GM23248 (cell line): ENCODE results near the gene SCNN1A. TPM values are rescaled to one million over a fixed set of nuclear protein-coding genes. Genes with fewer than 3 reads are reported as not detected.

ENCODE experiments used
- DNase-seq: peaks from one replicate; pipeline ENCODE4 v3.0.0-alpha.2; 2015
- H2AFZ ChIP-seq: fragments of 200-600 bp; sonication (generic); 2 replicates; pipeline ENCODE4 v1.6.1; 2016; ENCODE audit warnings: antibody characterized with exemption
- H3F3A ChIP-seq: fragments of 200-600 bp; sonication (generic); 2 replicates; pipeline ENCODE4 v1.6.1; 2016; ENCODE audit warnings: mild to moderate bottlenecking, antibody characterized with exemption, mixed run types; ENCODE audit not compliant: insufficient read depth
- H3K27ac ChIP-seq: fragments of 200-600 bp; sonication (generic); 2 replicates; pipeline ENCODE4 v1.5.1; 2016; ENCODE audit warnings: mild to moderate bottlenecking
- H3K27me3 ChIP-seq: fragments of 200-600 bp; sonication (generic); replicated peaks from 2 replicates; pipeline ENCODE4 v1.6.1; 2016; ENCODE audit warnings: mild to moderate bottlenecking; ENCODE audit not compliant: insufficient read depth
- H3K36me3 ChIP-seq: fragments of 200-600 bp; sonication (generic); 2 replicates; pipeline ENCODE4 v1.6.1; 2016; ENCODE audit warnings: low read depth, mild to moderate bottlenecking
- H3K4me1 ChIP-seq: fragments of 200-600 bp; sonication (generic); 2 replicates; pipeline ENCODE4 v1.6.1; 2016; ENCODE audit warnings: mild to moderate bottlenecking; ENCODE audit not compliant: insufficient read depth
- H3K4me2 ChIP-seq: fragments of 200-600 bp; sonication (generic); one replicate; pipeline ENCODE4 v1.6.1; 2016; ENCODE audit warnings: mild to moderate bottlenecking; ENCODE audit not compliant: unreplicated experiment
- H3K4me3 ChIP-seq: fragments of 200-600 bp; sonication (generic); 2 replicates; pipeline ENCODE4 v1.5.1; 2016; ENCODE audit warnings: mild to moderate bottlenecking
- H3K79me2 ChIP-seq: fragments of 200-600 bp; sonication (generic); 2 replicates; pipeline ENCODE4 v1.6.1; 2016; ENCODE audit warnings: mild to moderate bottlenecking; ENCODE audit not compliant: insufficient read depth
- H3K9ac ChIP-seq: fragments of 200-600 bp; sonication (generic); 2 replicates; pipeline ENCODE4 v1.6.1; 2016; ENCODE audit warnings: mild to moderate bottlenecking
- H3K9me2 ChIP-seq: fragments of 200-600 bp; sonication (generic); 2 replicates; pipeline ENCODE4 v1.6.1; 2016; ENCODE audit warnings: mixed run types, mild to moderate bottlenecking, moderate library complexity; ENCODE audit not compliant: insufficient read depth
- H3K9me3 ChIP-seq: fragments of 200-600 bp; sonication (generic); one replicate; pipeline ENCODE4 v1.6.1; 2017; ENCODE audit warnings: low read depth
- H4K20me1 ChIP-seq: fragments of 200-600 bp; sonication (generic); 2 replicates; pipeline ENCODE4 v1.6.0; 2016; ENCODE audit not compliant: insufficient read depth
- EZH2 ChIP-seq: fragments of 200-600 bp; sonication (generic); IDR thresholded peaks from 2 replicates; pipeline ENCODE4 v1.6.1; 2018; ENCODE audit warnings: antibody characterized with exemption, mild to moderate bottlenecking; ENCODE audit not compliant: insufficient read depth, poor library complexity, severe bottlenecking
- EZH2phosphoT487 ChIP-seq: fragments of 200-600 bp; sonication (generic); IDR thresholded peaks from 2 replicates; pipeline ENCODE4 v1.6.1; 2018; ENCODE audit warnings: antibody characterized with exemption, moderate library complexity, mild to moderate bottlenecking, low read depth; ENCODE audit not compliant: insufficient read depth
- WGBS, 2 experiments: methylation state at CpG; one replicate each; pipeline ENCODE4 v1.1.6; 2015 to 2017; ENCODE audit warnings: low lambda C conversion rate in 2 of 2, low coverage in 1 of 2; ENCODE audit errors: missing lambda C conversion rate in 2 of 2; 5-methylcytosine and 5-hydroxymethylcytosine counted together
- in situ Hi-C: fragments of 300-500 bp; cut with MboI; formaldehyde crosslinking; loops from 2 replicates; pipeline ENCODE4 v1.15.0; 2020
- polyA plus RNA-seq: library from polyadenylated mRNA; unstranded; fragments of >200 nt; fragmentation: Nextera tagmentation; extraction: Ambion mirVana; gene quantifications from 2 replicates; pipeline ENCODE4 v1.2.1, GENCODE V29; 2016
- total RNA-seq: library from RNA; depleted of rRNA; stranded (reverse); fragments of >200 nt; shearing (Covaris generic); gene quantifications from 2 replicates; pipeline ENCODE4 v1.2.3, GENCODE V29; 2014

SCNN1A gene
- total and polyA plus RNA-seq, 2 experiments from 2014 or later, result 0.59 to 0.76 TPM

- 3% methylated on average over 8 of the region's 8 CpGs for WGBS, 2 experiments
Measured at GRCh38 chr12:6372403-6373003, 2.9 kb downstream of the SCNN1A start.

GRCh38 chr12:6370994-6371754 lies 4.2 kb downstream of the SCNN1A start:
- Histone ChIP-seq H4K20me1 (no peaks in the 10 kb centered on the region), H3K27ac (peak overlapping the region; percentile 89; the same call in 1 of the 2 replicates), H3K27me3 (no peaks in the 10 kb centered on the region), H2AFZ (peak overlapping the region; percentile 28; the same call in 1 of the 2 replicates), H3F3A (peaks cover 19% of the 10 kb centered on the region; the same call in 1 of the 2 replicates), H3K4me2 (no peak overlapping the region), H3K9me3 (no peaks in the 10 kb centered on the region), H3K9ac (no peak overlapping the region), H3K79me2 (no peaks in the 10 kb centered on the region), H3K4me3 (no peak overlapping the region), H3K4me1 (peaks cover 25% of the 10 kb centered on the region), H3K9me2 (no peaks in the 10 kb centered on the region), H3K36me3 (no peaks in the 10 kb centered on the region)
- DNase-seq, result peak; percentile 53
- TF ChIP-seq EZH2 (no peak), EZH2phosphoT487 (no peak)
- WGBS, 2 experiments, result 61 to 64% methylated on average over 11 to 15 of the region's 15 CpGs
- in situ Hi-C loops, result no loop called here

More at GRCh38 chr12:6372403-6373003, 2.9 kb downstream of the SCNN1A start:
- Histone ChIP-seq H4K20me1 (no peaks in the 10 kb centered on the region), H3K9me2 (no peaks in the 10 kb centered on the region), H2AFZ (peak overlapping the region; percentile 90), H3K9me3 (no peaks in the 10 kb centered on the region), H3K4me1 (peaks cover 37% of the 10 kb centered on the region), H3F3A (peaks cover 22% of the 10 kb centered on the region; the same call in 1 of the 2 replicates), H3K79me2 (no peaks in the 10 kb centered on the region), H3K9ac (peak overlapping the region; percentile 69), H3K4me2 (peak overlapping the region; percentile 71), H3K27me3 (no peaks in the 10 kb centered on the region), H3K4me3 (peak overlapping the region; percentile 19), H3K27ac (peak overlapping the region; percentile 89), H3K36me3 (no peaks in the 10 kb centered on the region)
- peak; percentile 82 for DNase-seq
- in situ Hi-C loops, result no loop called here
- TF ChIP-seq EZH2phosphoT487 (no peak), EZH2 (no peak)

DNA sequence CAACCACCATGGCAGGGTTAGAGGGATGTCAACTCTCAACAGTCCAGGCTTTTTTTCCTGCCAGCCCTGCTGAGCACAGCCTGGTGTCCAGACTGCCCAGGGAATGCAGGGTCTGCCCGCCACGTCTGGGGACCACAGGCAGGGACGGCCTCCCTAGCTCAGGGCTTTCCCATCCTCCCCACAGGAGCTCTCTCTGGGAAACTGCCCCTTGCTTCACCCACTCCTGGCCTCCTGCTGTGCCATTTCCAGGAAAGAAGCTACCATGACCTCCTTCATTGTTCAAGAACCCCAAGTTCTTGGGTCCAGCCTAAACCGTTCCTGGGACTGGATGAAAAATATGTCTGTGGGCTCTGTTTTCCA lies 4.8 kb downstream of the SCNN1A start:
- no peak for DNase-seq
- no peaks in the 10 kb centered on the region for H3K36me3 ChIP-seq
- no peaks in the 10 kb centered on the region for H3K9me3 ChIP-seq
- H2AFZ ChIP-seq, result peak overlapping the region; percentile 28; the same call in 1 of the 2 replicates
- H3K9ac ChIP-seq, result no peak overlapping the region
- H3K9me2 ChIP-seq, result no peaks in the 10 kb centered on the region
- no peak overlapping the region for H3K4me2 ChIP-seq
- in situ Hi-C loops, result no loop called here
- TF ChIP-seq EZH2 (no peak), EZH2phosphoT487 (no peak)
- WGBS, 2 experiments, result 87% methylated on average over 4 of the region's 4 CpGs
- peaks cover 19% of the 10 kb centered on the region; the same call in 1 of the 2 replicates for H3F3A ChIP-seq
- H3K4me1 ChIP-seq, result peaks cover 22% of the 10 kb centered on the region
- no peak overlapping the region for H3K27ac ChIP-seq
- no peak overlapping the region for H3K4me3 ChIP-seq
- no peaks in the 10 kb centered on the region for H3K79me2 ChIP-seq
- H4K20me1 ChIP-seq, result no peaks in the 10 kb centered on the region
- no peaks in the 10 kb centered on the region for H3K27me3 ChIP-seq

DNA sequence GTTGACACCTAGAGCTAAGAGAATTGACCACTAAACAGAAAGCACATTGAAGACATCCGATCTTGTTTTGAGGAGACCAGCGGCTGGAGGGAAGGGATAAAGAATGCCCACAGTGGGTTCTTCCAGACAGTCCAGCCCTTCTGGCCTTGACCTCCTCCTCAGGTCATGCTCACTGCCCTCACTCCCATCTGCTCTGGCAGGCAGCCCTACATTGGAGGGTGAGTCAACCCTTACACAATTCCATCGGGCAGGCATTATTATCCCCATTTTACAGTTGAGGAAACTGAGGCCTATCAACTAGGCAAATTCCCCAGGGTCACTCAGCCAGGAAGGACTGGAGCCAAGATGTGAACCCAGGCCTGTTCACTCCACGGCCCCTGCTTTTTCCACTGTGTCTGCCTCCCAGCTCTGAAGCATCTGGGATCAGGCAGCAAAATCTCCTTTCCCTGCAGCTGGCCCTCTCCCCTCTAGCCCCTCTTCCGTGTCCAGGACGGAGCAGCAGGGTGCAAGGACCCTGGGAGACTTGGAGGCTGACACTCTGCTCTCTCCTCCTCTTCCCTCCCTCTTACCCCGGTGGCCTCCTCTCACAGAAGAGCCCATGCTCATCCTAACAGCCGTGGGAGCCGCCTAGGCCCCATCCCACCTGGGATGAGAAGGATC lies 5.3 kb downstream of the SCNN1A start:
- H3F3A ChIP-seq, result peaks cover 19% of the 10 kb centered on the region; the same call in 1 of the 2 replicates
- no peaks in the 10 kb centered on the region for H3K36me3 ChIP-seq
- 90 to 95% methylated on average over 9 of the region's 9 CpGs for WGBS, 2 experiments
- H3K27ac ChIP-seq, result no peak overlapping the region
- H3K4me1 ChIP-seq, result peaks cover 22% of the 10 kb centered on the region
- H3K9ac ChIP-seq, result no peak overlapping the region
- no peak overlapping the region for H2AFZ ChIP-seq
- H3K4me2 ChIP-seq, result no peak overlapping the region
- H3K79me2 ChIP-seq, result no peaks in the 10 kb centered on the region
- DNase-seq, result no peak
- H3K27me3 ChIP-seq, result no peaks in the 10 kb centered on the region
- TF ChIP-seq EZH2, result no peak
- no peak for TF ChIP-seq EZH2phosphoT487
- no peaks in the 10 kb centered on the region for H3K9me3 ChIP-seq
- no peaks in the 10 kb centered on the region for H4K20me1 ChIP-seq
- H3K9me2 ChIP-seq, result no peaks in the 10 kb centered on the region
- in situ Hi-C loops, result no loop called here
- no peak overlapping the region for H3K4me3 ChIP-seq
